SK-N-SH (cell line): Measurements from ENCODE around the gene MAPRE2.

Source experiments
- ELF1 ChIP-seq: IDR thresholded peaks from 2 replicates; pipeline ENCODE4 v1.4.0; 2012
- POLR2AphosphoS5 ChIP-seq: IDR thresholded peaks from 2 replicates; pipeline ENCODE4 v1.6.1; 2012; ENCODE audit warnings: low read depth, low read length
- RAD21 ChIP-seq: IDR thresholded peaks from 2 replicates; pipeline ENCODE4 v1.6.1; 2012; ENCODE audit warnings: mild to moderate bottlenecking, low read length
- RCOR1 ChIP-seq: fragments of 150-350 bp; IDR thresholded peaks from 2 replicates; pipeline ENCODE4 v1.6.1; 2017; ENCODE audit warnings: antibody characterized with exemption, low read length
- SIN3A ChIP-seq: IDR thresholded peaks from 2 replicates; pipeline ENCODE4 v1.6.1; 2012; ENCODE audit warnings: low read depth, mild to moderate bottlenecking, low read length, moderate library complexity, borderline replicate concordance
- TF ChIP-seq, protein P1 (sequence below): fragments of 200-600 bp; sonication (generic); IDR thresholded peaks from 2 replicates; pipeline ENCODE4 v1.6.1; 2017; ENCODE audit warnings: antibody characterized with exemption, mild to moderate bottlenecking, moderate library complexity

- TF ChIP-seq, protein P1, sequence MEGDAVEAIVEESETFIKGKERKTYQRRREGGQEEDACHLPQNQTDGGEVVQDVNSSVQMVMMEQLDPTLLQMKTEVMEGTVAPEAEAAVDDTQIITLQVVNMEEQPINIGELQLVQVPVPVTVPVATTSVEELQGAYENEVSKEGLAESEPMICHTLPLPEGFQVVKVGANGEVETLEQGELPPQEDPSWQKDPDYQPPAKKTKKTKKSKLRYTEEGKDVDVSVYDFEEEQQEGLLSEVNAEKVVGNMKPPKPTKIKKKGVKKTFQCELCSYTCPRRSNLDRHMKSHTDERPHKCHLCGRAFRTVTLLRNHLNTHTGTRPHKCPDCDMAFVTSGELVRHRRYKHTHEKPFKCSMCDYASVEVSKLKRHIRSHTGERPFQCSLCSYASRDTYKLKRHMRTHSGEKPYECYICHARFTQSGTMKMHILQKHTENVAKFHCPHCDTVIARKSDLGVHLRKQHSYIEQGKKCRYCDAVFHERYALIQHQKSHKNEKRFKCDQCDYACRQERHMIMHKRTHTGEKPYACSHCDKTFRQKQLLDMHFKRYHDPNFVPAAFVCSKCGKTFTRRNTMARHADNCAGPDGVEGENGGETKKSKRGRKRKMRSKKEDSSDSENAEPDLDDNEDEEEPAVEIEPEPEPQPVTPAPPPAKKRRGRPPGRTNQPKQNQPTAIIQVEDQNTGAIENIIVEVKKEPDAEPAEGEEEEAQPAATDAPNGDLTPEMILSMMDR, result no peak
- TF ChIP-seq RCOR1, result no peak
- TF ChIP-seq POLR2AphosphoS5, result no peak
- no peak for TF ChIP-seq SIN3A
- no peak for TF ChIP-seq ELF1
- no peak for TF ChIP-seq RAD21
These were observed 56.5 kb downstream of the MAPRE2 start for GRCh38 chr18:35097763-35098162.
